ENCODE data around the gene UST.
"Not testable (repeated sequence)": the region's sequence is repeated elsewhere in the genome, so short reads cannot be mapped to it uniquely, and the experiment has no call there.

Gene UST

DNA sequence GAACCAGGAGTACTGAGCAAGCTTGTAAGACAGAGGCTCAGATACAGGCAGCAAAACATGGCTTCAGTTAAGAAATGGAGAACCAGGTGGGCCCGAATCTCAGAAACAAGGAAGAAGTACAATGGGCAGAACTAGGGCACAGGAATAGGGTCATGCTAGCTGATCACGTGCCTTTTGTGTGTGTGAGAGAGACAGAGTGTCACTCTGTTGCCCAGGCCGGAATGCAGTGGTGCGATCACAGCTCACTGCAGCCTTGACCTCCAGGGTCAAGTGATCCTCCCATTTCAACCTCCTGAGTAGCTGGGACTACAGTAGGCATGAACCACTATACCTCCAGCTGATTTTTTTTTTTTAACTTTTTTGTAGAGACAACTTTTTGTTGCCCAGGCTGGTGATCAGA is 257.8 kb downstream of the UST start:
- no peak for DNase-seq (ENCODE audit: low spot score)
- TF ChIP-seq CTCF (IDR thresholded peaks at IDR 0.05; ENCODE audit: extremely low read depth, missing control alignments): no peak

- DNase-seq (ENCODE audit: low spot score): not testable (repeated sequence)
Measured at GRCh38 chr6:149006236-149006635, 259.4 kb downstream of the UST start.

GRCh38 chr6:149006671-149007070 is 259.8 kb downstream of the UST start:
- no peak for TF ChIP-seq CTCF (IDR thresholded peaks at IDR 0.05; ENCODE audit: extremely low read depth, missing control alignments)
- DNase-seq (ENCODE audit: low spot score): no peak

- DNase-seq (ENCODE audit: low spot score): no peak
- TF ChIP-seq CTCF (IDR thresholded peaks at IDR 0.05; ENCODE audit: extremely low read depth, missing control alignments): no peak
Measured at GRCh38 chr6:149007846-149008245, 261.0 kb downstream of the UST start.

- no peak for DNase-seq (ENCODE audit: low spot score)
- TF ChIP-seq CTCF (IDR thresholded peaks at IDR 0.05; ENCODE audit: extremely low read depth, missing control alignments): no peak
Measured at GRCh38 chr6:149008741-149009140, 261.9 kb downstream of the UST start.

- TF ChIP-seq CTCF (IDR thresholded peaks at IDR 0.05; ENCODE audit: extremely low read depth, missing control alignments): no peak
- no peak for DNase-seq (ENCODE audit: low spot score)
Measured at GRCh38 chr6:149012040-149012545, 265.3 kb downstream of the UST start.

GRCh38 chr6:149013586-149014344 is 266.9 kb downstream of the UST start:
- no peak for TF ChIP-seq CTCF (IDR thresholded peaks at IDR 0.05; ENCODE audit: extremely low read depth, missing control alignments)
- DNase-seq (ENCODE audit: low spot score): no peak

Data from GM20000 (cell line).